Neuronal stem cell (in vitro differentiated cells): ENCODE data around the gene SLC6A18.

Source experiments
- DNase-seq: peaks from one replicate; pipeline ENCODE4 v3.0.0-alpha.2; 2013; ENCODE audit warnings: low spot score
- H2AFZ ChIP-seq: one replicate; pipeline ENCODE4 v1.6.1; 2013; ENCODE audit warnings: mild to moderate bottlenecking, low read length, inconsistent platforms
- H2AK5ac ChIP-seq: 2 replicates; pipeline ENCODE4 v1.6.1; 2013; ENCODE audit warnings: low read depth, mild to moderate bottlenecking, inconsistent platforms, low read length, moderate library complexity, mixed read lengths
- H2BK120ac ChIP-seq: 2 replicates; pipeline ENCODE4 v1.6.1; 2013; ENCODE audit warnings: low read depth, mild to moderate bottlenecking, inconsistent platforms, low read length, moderate library complexity, mixed read lengths
- H2BK12ac ChIP-seq: one replicate; pipeline ENCODE4 v1.6.1; 2013; ENCODE audit warnings: low read length, inconsistent platforms
- H2BK15ac ChIP-seq: 2 replicates; pipeline ENCODE4 v1.6.1; 2013; ENCODE audit warnings: mild to moderate bottlenecking, low read length, inconsistent platforms, mixed read lengths
- H2BK5ac ChIP-seq: one replicate; pipeline ENCODE4 v1.6.1; 2013; ENCODE audit warnings: inconsistent platforms, mild to moderate bottlenecking, low read length, moderate library complexity
- H3K14ac ChIP-seq: one replicate; pipeline ENCODE4 v1.6.1; 2013; ENCODE audit warnings: low read length, inconsistent platforms
- H3K18ac ChIP-seq: 2 replicates; pipeline ENCODE4 v1.6.1; 2013; ENCODE audit warnings: low read length, inconsistent platforms
- H3K23ac ChIP-seq: 2 replicates; pipeline ENCODE4 v1.6.1; 2013; ENCODE audit warnings: low read depth, mild to moderate bottlenecking, mixed read lengths, low read length, inconsistent platforms; ENCODE audit not compliant: poor library complexity
- H3K27ac ChIP-seq: replicated peaks from 3 replicates; pipeline ENCODE4 v1.5.1; 2013; ENCODE audit warnings: low read length, inconsistent platforms
- H3K27me3 ChIP-seq, 3 experiments: 2 replicates each; pipeline ENCODE4 v1.6.1; 2013; ENCODE audit warnings: low read length in 3 of 3, mild to moderate bottlenecking in 2 of 3, inconsistent platforms in 1 of 3, low read depth in 1 of 3, mixed read lengths in 1 of 3, moderate library complexity in 1 of 3; ENCODE audit not compliant: control insufficient read depth in 3 of 3, insufficient read depth in 3 of 3
- H3K36me3 ChIP-seq, 2 donors: replicated peaks in 1 of 2; 2 replicates each; pipeline ENCODE4 v1.6.1; 2013; ENCODE audit warnings: low read length in 2 of 2; ENCODE audit not compliant: control insufficient read depth in 2 of 2, insufficient read depth in 2 of 2
- H3K4ac ChIP-seq: 2 replicates; pipeline ENCODE4 v1.6.1; 2013; ENCODE audit warnings: inconsistent platforms, mild to moderate bottlenecking, low read length, moderate library complexity
- H3K4me1 ChIP-seq, 2 donors: 1 replicate in 1 of 2; 2 replicates in 1 of 2; pipeline ENCODE4 v1.6.1; 2013; ENCODE audit warnings: low read length in 2 of 2, low read depth in 1 of 2; ENCODE audit not compliant: control insufficient read depth in 2 of 2, insufficient read depth in 1 of 2
- H3K4me2 ChIP-seq: one replicate; pipeline ENCODE4 v1.6.1; 2013; ENCODE audit warnings: mild to moderate bottlenecking, low read length, inconsistent platforms; ENCODE audit not compliant: insufficient read depth, poor library complexity, severe bottlenecking
- H3K4me3 ChIP-seq, 2 donors: 2 replicates each; pipeline ENCODE4 v1.5.1; 2013; ENCODE audit warnings: low read length in 2 of 2, mild to moderate bottlenecking in 2 of 2, inconsistent platforms in 1 of 2, moderate library complexity in 1 of 2
- H3K79me1 ChIP-seq: one replicate; pipeline ENCODE4 v1.6.1; 2013; ENCODE audit warnings: low read depth, mild to moderate bottlenecking, inconsistent platforms, low read length, moderate library complexity
- H3K9ac ChIP-seq: one replicate; pipeline ENCODE4 v1.6.1; 2013; ENCODE audit warnings: mild to moderate bottlenecking, low read depth, low read length, inconsistent platforms; ENCODE audit not compliant: poor library complexity
- H3K9me3 ChIP-seq, 2 donors: replicated peaks in 1 of 2; 2 replicates each; pipeline versions ENCODE3 to v1.6.1; 2013; ENCODE audit warnings: low read length in 2 of 2, mild to moderate bottlenecking in 2 of 2, inconsistent platforms in 1 of 2, low read depth in 1 of 2, mixed read lengths in 1 of 2, moderate library complexity in 1 of 2; ENCODE audit not compliant: control insufficient read depth in 2 of 2, insufficient read depth in 1 of 2
- H4K8ac ChIP-seq: one replicate; pipeline ENCODE4 v1.6.1; 2013; ENCODE audit warnings: low read depth, mild to moderate bottlenecking, inconsistent platforms, low read length, moderate library complexity
- H4K91ac ChIP-seq: one replicate; pipeline ENCODE4 v1.6.1; 2013; ENCODE audit warnings: low read length, low read depth, mild to moderate bottlenecking, inconsistent platforms; ENCODE audit not compliant: poor library complexity
- WGBS, 2 donors: extraction: QIAGEN DNeasy Blood & Tissue Kit; methylation state at CpG; one replicate each; pipeline ENCODE4 v1.1.7; 2013; ENCODE audit warnings: missing lambda C conversion rate in 2 of 2, mixed read lengths in 1 of 2; ENCODE audit not compliant: insufficient read length in 2 of 2, insufficient replicate concordance in 1 of 2; ENCODE audit errors: extremely low coverage in 2 of 2; 5-methylcytosine and 5-hydroxymethylcytosine counted together

The SLC6A18 gene

DNA sequence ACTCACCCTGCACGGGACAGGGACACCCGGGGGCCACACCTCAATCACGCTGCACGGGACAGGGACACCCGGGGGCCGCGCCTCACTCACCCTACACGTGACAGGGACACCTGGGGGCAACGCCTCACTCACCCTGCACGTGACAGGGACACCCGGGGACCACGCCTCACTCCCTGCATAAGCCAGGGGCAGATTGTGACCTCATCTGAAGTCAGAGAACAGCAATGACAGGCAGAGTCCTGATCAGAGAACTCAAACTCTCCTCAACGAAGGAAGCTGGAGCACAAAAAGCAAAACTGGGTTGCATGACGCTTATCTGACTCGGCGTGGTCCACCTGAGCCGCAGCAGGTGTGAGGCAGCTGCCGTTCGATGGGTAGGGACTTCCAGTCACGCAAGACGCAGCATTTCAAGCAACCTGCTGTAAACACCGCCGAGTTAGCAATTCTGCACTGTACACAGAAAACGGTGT lies 66.5 kb downstream of the SLC6A18 start:
- H2AFZ ChIP-seq: no peak overlapping the region
- no peak overlapping the region for H2AK5ac ChIP-seq
- no peak overlapping the region for H2BK5ac ChIP-seq
- peaks cover 3 to 41% (median 9%) of the 10 kb centered on the region in 3 experiments for H3K27me3 ChIP-seq
- H3K23ac ChIP-seq: peak overlapping the region; percentile 55
- no peak overlapping the region for H2BK120ac ChIP-seq
- H3K79me1 ChIP-seq: peaks cover 5% of the 10 kb centered on the region
- H3K27ac ChIP-seq: no peak overlapping the region
- H3K9me3 ChIP-seq: peaks cover 0 to 4% of the 10 kb centered on the region in 2 donors
- no peak overlapping the region for H4K91ac ChIP-seq
- peaks cover 0 to 4% of the 10 kb centered on the region in 2 donors for H3K36me3 ChIP-seq
- no peak overlapping the region for H4K8ac ChIP-seq
- DNase-seq: no peak
- no peak overlapping the region for H2BK12ac ChIP-seq
- H3K4ac ChIP-seq: no peak overlapping the region
- no CpG with 5 or more reads among the region's 24 CpGs for WGBS, 2 donors
- peaks cover 0 to 7% of the 10 kb centered on the region in 2 donors for H3K4me1 ChIP-seq
- no peak overlapping the region for H3K9ac ChIP-seq
- no peak overlapping the region for H3K4me3 ChIP-seq
- no peak overlapping the region for H3K4me2 ChIP-seq
- no peak overlapping the region for H3K14ac ChIP-seq
- H3K18ac ChIP-seq: no peak overlapping the region
- H2BK15ac ChIP-seq: no peak overlapping the region

DNA sequence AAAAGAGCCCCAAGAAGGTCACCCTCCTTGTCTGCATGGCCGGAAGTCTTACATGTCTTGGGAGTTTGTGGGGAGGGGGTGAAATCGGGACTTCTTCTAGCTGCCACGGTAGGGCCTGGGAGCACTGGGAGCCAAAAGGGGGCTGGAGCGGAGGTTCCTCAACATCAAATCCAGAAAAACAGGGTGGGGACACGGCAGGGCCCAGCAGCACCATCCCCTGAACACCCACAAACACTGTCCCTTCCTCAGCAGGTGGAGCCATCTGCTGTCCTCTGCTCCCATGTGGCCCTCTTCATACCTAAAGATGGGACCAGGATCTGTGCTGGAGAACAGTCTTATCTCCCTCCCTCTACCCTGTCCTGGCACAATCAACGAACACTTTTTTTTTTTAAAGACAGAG lies 67.0 kb downstream of the SLC6A18 start:
- no CpG with 5 or more reads among the region's 6 CpGs for WGBS, 2 donors
- H3K18ac ChIP-seq: no peak overlapping the region
- H3K27ac ChIP-seq: no peak overlapping the region
- H4K8ac ChIP-seq: no peak overlapping the region
- H3K4me2 ChIP-seq: no peak overlapping the region
- no peak overlapping the region for H3K23ac ChIP-seq
- H2AFZ ChIP-seq: no peak overlapping the region
- DNase-seq: no peak
- no peak overlapping the region for H2BK15ac ChIP-seq
- H4K91ac ChIP-seq: no peak overlapping the region
- H3K9me3 ChIP-seq: peaks cover 0 to 4% of the 10 kb centered on the region in 2 donors
- H2BK5ac ChIP-seq: no peak overlapping the region
- peaks cover 0 to 7% of the 10 kb centered on the region in 2 donors for H3K4me1 ChIP-seq
- no peak overlapping the region for H3K14ac ChIP-seq
- H3K36me3 ChIP-seq: peaks cover 0 to 2% of the 10 kb centered on the region in 2 donors
- H3K9ac ChIP-seq: no peak overlapping the region
- no peak overlapping the region for H2BK12ac ChIP-seq
- no peak overlapping the region for H2BK120ac ChIP-seq
- peaks cover 5% of the 10 kb centered on the region for H3K79me1 ChIP-seq
- no peak overlapping the region for H3K4me3 ChIP-seq
- no peak overlapping the region for H2AK5ac ChIP-seq
- H3K4ac ChIP-seq: no peak overlapping the region
- peaks cover 3 to 46% (median 9%) of the 10 kb centered on the region in 3 experiments for H3K27me3 ChIP-seq

DNA sequence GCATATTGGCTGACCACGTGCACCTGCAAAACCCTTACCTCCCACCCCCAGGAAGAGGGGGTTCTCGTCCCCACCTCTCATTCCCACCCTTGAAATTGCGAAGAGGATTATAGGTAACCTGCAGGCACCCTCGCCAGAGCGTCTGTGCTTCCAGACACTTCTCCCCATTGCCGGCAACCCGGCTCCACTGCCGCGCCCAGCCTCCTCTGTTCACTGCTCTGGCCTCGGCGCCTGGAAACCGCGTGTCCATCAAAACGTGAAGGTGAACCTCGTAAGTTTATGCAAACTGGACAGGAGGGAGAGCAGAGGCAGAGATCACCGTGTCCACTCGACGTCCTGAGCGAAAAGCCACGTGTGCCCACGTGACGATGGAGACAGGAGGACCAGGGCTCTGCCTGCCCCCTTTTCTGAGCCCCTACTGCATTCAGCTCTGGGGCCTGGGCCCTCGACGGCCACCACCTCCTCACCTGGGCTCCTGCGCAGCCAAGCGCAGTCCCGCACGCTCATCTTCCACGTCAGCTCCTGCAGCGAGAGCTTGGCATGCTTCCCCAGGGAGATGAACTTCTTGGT lies 67.8 kb downstream of the SLC6A18 start:
- no peak overlapping the region for H2BK15ac ChIP-seq
- H2AK5ac ChIP-seq: peak overlapping the region; percentile 25
- no peak overlapping the region for H4K91ac ChIP-seq
- no peak overlapping the region for H2BK12ac ChIP-seq
- no peak overlapping the region for H3K23ac ChIP-seq
- H3K9ac ChIP-seq: no peak overlapping the region
- H3K18ac ChIP-seq: no peak overlapping the region
- no peak overlapping the region for H2AFZ ChIP-seq
- no peak overlapping the region for H3K4me2 ChIP-seq
- no peak overlapping the region for H2BK120ac ChIP-seq
- no CpG with 5 or more reads among the region's 30 CpGs for WGBS, 2 donors
- H3K27ac ChIP-seq: no peak overlapping the region
- peaks cover 0 to 7% of the 10 kb centered on the region in 2 donors for H3K4me1 ChIP-seq
- no peak overlapping the region for H3K14ac ChIP-seq
- DNase-seq: no peak
- peaks cover 0 to 3% of the 10 kb centered on the region in 2 donors for H3K9me3 ChIP-seq
- peaks cover 3 to 52% (median 9%) of the 10 kb centered on the region in 3 experiments for H3K27me3 ChIP-seq
- no peak overlapping the region for H4K8ac ChIP-seq
- no peak overlapping the region for H3K4ac ChIP-seq
- H3K36me3 ChIP-seq: peaks cover 0 to 2% of the 10 kb centered on the region in 2 donors
- H3K79me1 ChIP-seq: peaks cover 5% of the 10 kb centered on the region
- no peak overlapping the region for H2BK5ac ChIP-seq
- H3K4me3 ChIP-seq: peak overlapping the region in 1 of 2 donors; percentile 22

DNA sequence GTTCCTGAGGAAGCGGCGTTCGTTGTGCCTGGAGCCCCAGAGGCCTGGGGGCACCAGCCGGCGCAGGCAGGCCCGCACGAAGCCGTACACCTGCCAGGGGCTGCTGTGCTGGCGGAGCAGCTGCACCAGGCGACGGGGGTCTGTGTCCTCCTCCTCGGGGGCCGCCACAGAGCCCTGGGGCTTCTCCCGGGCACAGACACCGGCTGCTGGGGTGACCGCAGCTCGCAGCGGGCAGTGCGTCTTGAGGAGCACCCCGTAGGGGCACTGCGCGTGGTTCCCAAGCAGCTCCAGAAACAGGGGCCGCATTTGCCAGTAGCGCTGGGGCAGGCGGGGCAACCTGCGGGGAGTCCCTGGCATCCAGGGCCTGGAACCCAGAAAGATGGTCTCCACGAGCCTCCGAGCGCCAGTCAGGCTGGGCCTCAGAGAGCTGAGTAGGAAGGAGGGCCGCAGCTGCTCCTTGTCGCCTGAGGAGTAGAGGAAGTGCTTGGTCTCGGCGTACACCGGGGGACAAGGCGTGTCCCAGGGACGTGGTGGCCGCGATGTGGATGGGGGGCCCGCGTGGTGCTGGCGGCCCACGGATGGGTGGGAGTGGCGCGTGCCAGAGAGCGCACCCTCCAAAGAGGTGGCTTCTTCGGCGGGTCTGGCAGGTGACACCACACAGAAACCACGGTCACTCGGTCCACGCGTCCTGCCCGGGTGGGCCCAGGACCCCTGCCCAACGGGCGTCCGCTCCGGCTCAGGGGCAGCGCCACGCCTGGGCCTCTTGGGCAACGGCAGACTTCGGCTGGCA lies 68.4 kb downstream of the SLC6A18 start:
- H3K27me3 ChIP-seq: peaks cover 3 to 59% (median 9%) of the 10 kb centered on the region in 3 experiments
- no CpG with 5 or more reads among the region's 60 CpGs for WGBS, 2 donors
- no peaks in the 10 kb centered on the region for H3K9me3 ChIP-seq

More for the DNA sequence above, 68.4 kb downstream of the SLC6A18 start:
- peak overlapping the region; percentile 86 for H2BK12ac ChIP-seq
- no peak overlapping the region for H4K8ac ChIP-seq
- H2BK120ac ChIP-seq: no peak overlapping the region
- no peak overlapping the region for H3K4me2 ChIP-seq
- H2BK15ac ChIP-seq: peak overlapping the region; percentile 87
- peak overlapping the region; percentile 66 for H2BK5ac ChIP-seq
- H3K36me3 ChIP-seq: peaks cover 0 to under 1% of the 10 kb centered on the region in 2 donors
- H3K4me1 ChIP-seq: peaks cover 0 to 7% of the 10 kb centered on the region in 2 donors
- no peak overlapping the region for H3K9ac ChIP-seq
- no peak overlapping the region for H3K14ac ChIP-seq
- H3K23ac ChIP-seq: peak overlapping the region; percentile 91
- H3K4ac ChIP-seq: no peak overlapping the region
- no peak overlapping the region for H3K4me3 ChIP-seq
- H2AFZ ChIP-seq: no peak overlapping the region
- H3K79me1 ChIP-seq: peaks cover 5% of the 10 kb centered on the region
- peak overlapping the region; percentile 88 for H2AK5ac ChIP-seq
- H3K27ac ChIP-seq: no peak overlapping the region
- no peak for DNase-seq
- no peak overlapping the region for H3K18ac ChIP-seq
- no peak overlapping the region for H4K91ac ChIP-seq
